ENCODE measurements around the gene RTTN. TPM values are rescaled to one million over a fixed set of nuclear protein-coding genes. Genes with fewer than 3 reads are reported as not detected.

RTTN gene
- total and polyA plus RNA-seq, 4 donors, result 2.1 to 17.5 (median 11.8) TPM

- H3K9me3 ChIP-seq (ENCODE audit: control insufficient read depth, low read length), result no peaks in the 10 kb centered on the region
- H3K27me3 ChIP-seq (ENCODE audit: control insufficient read depth in 1 of 2, insufficient read depth in 2 of 2, low read length in 1 of 2), result no peaks in the 10 kb centered on the region
- intact Hi-C loops (cut with DNase I), result no loop called here
- no peaks in the 10 kb centered on the region for H3K36me3 ChIP-seq (ENCODE audit: control insufficient read depth in 1 of 2, insufficient read depth in 2 of 2, low read length in 1 of 2)
- WGBS, 2 donors, result 78 to 81% methylated on average over 5 of the region's 5 CpGs
- H3K4me3 ChIP-seq (ENCODE audit: low read length in 2 of 2), result no peak overlapping the region
- no peak for ATAC-seq (ENCODE audit: low FRiP score)
- no peak overlapping the region for H3K27ac ChIP-seq (ENCODE audit: low read depth in 1 of 2, low read length in 2 of 2)
- no peaks in the 10 kb centered on the region for H3K4me1 ChIP-seq (ENCODE audit: control insufficient read depth in 1 of 2, insufficient read depth in 2 of 2, low read length in 2 of 2)
- DNase-seq, result no peak
Observed at GRCh38 chr18:69956057-69956456, 249.4 kb downstream of the RTTN start.

GRCh38 chr18:69954719-69955480 lies 250.6 kb downstream of the RTTN start:
- DNase-seq (no peak), ATAC-seq (ENCODE audit: low FRiP score) (no peak)
- Histone ChIP-seq H3K4me3 (ENCODE audit: low read length in 2 of 2) (no peak overlapping the region), H3K4me1 (ENCODE audit: control insufficient read depth in 1 of 2, insufficient read depth in 2 of 2, low read length in 2 of 2) (no peaks in the 10 kb centered on the region), H3K27me3 (ENCODE audit: control insufficient read depth in 1 of 2, insufficient read depth in 2 of 2, low read length in 1 of 2) (no peaks in the 10 kb centered on the region), H3K36me3 (ENCODE audit: control insufficient read depth in 1 of 2, insufficient read depth in 2 of 2, low read length in 1 of 2) (no peaks in the 10 kb centered on the region), H3K27ac (ENCODE audit: low read depth in 1 of 2, low read length in 2 of 2) (no peak overlapping the region), H3K9me3 (ENCODE audit: control insufficient read depth, low read length) (no peaks in the 10 kb centered on the region)
- intact Hi-C loops (cut with DNase I), result no loop called here
- WGBS, 2 donors, result 57 to 69% methylated on average over 5 of the region's 5 CpGs

- H3K4me1 ChIP-seq (ENCODE audit: control insufficient read depth in 1 of 2, insufficient read depth in 2 of 2, low read length in 2 of 2), result no peaks in the 10 kb centered on the region
- no peak for DNase-seq
- no peak overlapping the region for H3K27ac ChIP-seq (ENCODE audit: low read depth in 1 of 2, low read length in 2 of 2)
- intact Hi-C loops (cut with DNase I), result no loop called here
- WGBS, 2 donors, result 96 to 98% methylated on average over 2 of the region's 2 CpGs
- H3K27me3 ChIP-seq (ENCODE audit: control insufficient read depth in 1 of 2, insufficient read depth in 2 of 2, low read length in 1 of 2), result no peaks in the 10 kb centered on the region
- H3K4me3 ChIP-seq (ENCODE audit: low read length in 2 of 2), result no peak overlapping the region
- no peaks in the 10 kb centered on the region for H3K9me3 ChIP-seq (ENCODE audit: control insufficient read depth, low read length)
- no peak for ATAC-seq (ENCODE audit: low FRiP score)
- H3K36me3 ChIP-seq (ENCODE audit: control insufficient read depth in 1 of 2, insufficient read depth in 2 of 2, low read length in 1 of 2), result no peaks in the 10 kb centered on the region
Observed at GRCh38 chr18:69953191-69953590, 252.3 kb downstream of the RTTN start.

Other genes with a start within 250 kb of the RTTN start
- 10 to 100 TPM; 19.6 to 22.8 TPM for gene SOCS6, start 83.4 kb upstream of the RTTN start, total RNA-seq
- gene SOCS6, start 83.4 kb upstream of the RTTN start, polyA plus RNA-seq, result 10 to 100 TPM in 1 of 2 donors, 1 to 10 TPM in 1; 5.9 to 11.4 TPM